ENCODE results near the gene PDE4B.

DNA sequence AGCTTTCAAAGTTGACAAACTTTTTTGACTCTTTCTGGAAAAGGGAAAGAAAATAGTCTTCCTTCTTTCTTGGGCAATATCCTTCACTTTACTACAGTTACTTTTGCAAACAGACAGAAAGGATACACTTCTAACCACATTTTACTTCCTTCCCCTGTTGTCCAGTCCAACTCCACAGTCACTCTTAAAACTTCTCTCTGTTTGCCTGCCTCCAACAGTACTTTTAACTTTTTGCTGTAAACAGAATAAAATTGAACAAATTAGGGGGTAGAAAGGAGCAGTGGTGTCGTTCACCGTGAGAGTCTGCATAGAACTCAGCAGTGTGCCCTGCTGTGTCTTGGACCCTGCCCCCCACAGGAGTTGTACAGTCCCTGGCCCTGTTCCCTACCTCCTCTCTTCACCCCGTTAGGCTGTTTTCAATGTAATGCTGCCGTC lies 580.5 kb downstream of the PDE4B start:
- no peak; the same call in 1 of the 2 replicates for TF ChIP-seq POLR2A (IDR thresholded peaks at IDR 0.05; ENCODE audit: low read depth, low read length)
- 0 out of 2 replicates have a peak, but pooled peaks have one; percentile 46 for TF ChIP-seq POLR2AphosphoS5 (IDR thresholded peaks at IDR 0.05; ENCODE audit: low read depth, low read length)
- TF ChIP-seq TAF1 (IDR thresholded peaks at IDR 0.05; ENCODE audit: low read depth, low read length) = no peak
- TF ChIP-seq SPI1 (IDR thresholded peaks at IDR 0.05; ENCODE audit: low read depth, low read length) = no peak
- TF ChIP-seq PAX5 (IDR thresholded peaks at IDR 0.05; ENCODE audit: insufficient read depth, low read length, severe bottlenecking) = no peak
- TF ChIP-seq POU2F2 (IDR thresholded peaks at IDR 0.05; ENCODE audit: low read depth, low read length) = 0 out of 2 replicates have a peak, but pooled peaks have one; percentile 16
